ENCODE data around the gene OR1J4. TPM values are rescaled to one million over a fixed set of nuclear protein-coding genes. Genes with fewer than 3 reads are reported as not detected.
"Not testable (repeated sequence)": the region's sequence is repeated elsewhere in the genome, so short reads cannot be mapped to it uniquely, and the experiment has no call there.

OR1J4 gene
- total RNA-seq, 1 experiment from 2014 or later: not detected

- DNase-seq (no peak), ATAC-seq (no peak)
- no peak overlapping the region for H3K27ac ChIP-seq (ENCODE audit: low read length)
- no peaks in the 10 kb centered on the region for H3K9me2 ChIP-seq (replicated peaks; ENCODE audit: low read length)
- H3K4me3 ChIP-seq (ENCODE audit: low read length): no peak overlapping the region
- no peaks in the 10 kb centered on the region for H3K36me3 ChIP-seq (ENCODE audit: low read depth, low read length)
- no TSS peak for BruUV-seq (replicated peaks)
- intact Hi-C loops (cut with micrococcal nuclease): no loop called here
- H3K4me2 ChIP-seq (ENCODE audit: low read length): no peak overlapping the region
- no peak for TF ChIP-seq EZH2 (IDR thresholded peaks at IDR 0.05; ENCODE audit: low read length, unreplicated experiment)
- TF ChIP-seq CTCF (conservative IDR thresholded peaks at IDR 0.05; ENCODE audit: low read depth, low read length): no peak
- no peak for TF ChIP-seq EZH2phosphoT487 (IDR thresholded peaks at IDR 0.05; ENCODE audit: borderline replicate concordance, low read length)
- no peaks in the 10 kb centered on the region for H3K4me1 ChIP-seq (ENCODE audit: insufficient read depth, low read length)
- no peaks in the 10 kb centered on the region for H4K20me1 ChIP-seq (ENCODE audit: low read length)
- H3K9ac ChIP-seq (ENCODE audit: low read length): no peak overlapping the region
- H3K79me2 ChIP-seq (ENCODE audit: low read length): no peaks in the 10 kb centered on the region
- peaks cover 2% of the 10 kb centered on the region; the same call in 1 of the 2 replicates for H3K27me3 ChIP-seq (ENCODE audit: low read length)
- H3F3A ChIP-seq (ENCODE audit: low read length, unreplicated experiment): no peaks in the 10 kb centered on the region
- CTCF ChIA-PET: no interaction called here
- POLR2A ChIA-PET (ENCODE audit: unreplicated experiment): no interaction called here
- H3K9me3 ChIP-seq (ENCODE audit: low read length): no peaks in the 10 kb centered on the region
- H2AFZ ChIP-seq (ENCODE audit: low read length): no peak overlapping the region
These were observed 17.2 kb downstream of the OR1J4 start for GRCh38 chr9:122536134-122536533.

- DNase-seq; H3K9me2 ChIP-seq (replicated peaks; ENCODE audit: low read length); H3K9ac ChIP-seq (ENCODE audit: low read length); H3K4me2 ChIP-seq (ENCODE audit: low read length); H2AFZ ChIP-seq (ENCODE audit: low read length); H3K27ac ChIP-seq (ENCODE audit: low read length); POLR2A ChIA-PET (ENCODE audit: unreplicated experiment); BruUV-seq (replicated peaks); H3K36me3 ChIP-seq (ENCODE audit: low read depth, low read length); H3K9me3 ChIP-seq (ENCODE audit: low read length); H3K4me3 ChIP-seq (ENCODE audit: low read length); ATAC-seq; H3K4me1 ChIP-seq (ENCODE audit: insufficient read depth, low read length); H3K79me2 ChIP-seq (ENCODE audit: low read length); intact Hi-C loops (cut with micrococcal nuclease); CTCF ChIA-PET; H3F3A ChIP-seq (ENCODE audit: low read length, unreplicated experiment); H4K20me1 ChIP-seq (ENCODE audit: low read length): not testable (repeated sequence)
- peaks cover 11% of the 10 kb centered on the region for H3K27me3 ChIP-seq (ENCODE audit: low read length)
These were observed 18.1 kb downstream of the OR1J4 start for GRCh38 chr9:122537066-122537465.

- TF ChIP-seq CTCF (conservative IDR thresholded peaks at IDR 0.05; ENCODE audit: low read depth, low read length) (no peak), EZH2phosphoT487 (IDR thresholded peaks at IDR 0.05; ENCODE audit: borderline replicate concordance, low read length) (no peak)
- Histone ChIP-seq H4K20me1 (ENCODE audit: low read length) (no peaks in the 10 kb centered on the region), H2AFZ (ENCODE audit: low read length) (no peak overlapping the region), H3K4me1 (ENCODE audit: insufficient read depth, low read length) (no peaks in the 10 kb centered on the region), H3K27me3 (ENCODE audit: low read length) (peaks cover 22% of the 10 kb centered on the region), H3K9ac (ENCODE audit: low read length) (no peak overlapping the region), H3K9me3 (ENCODE audit: low read length) (no peaks in the 10 kb centered on the region), H3K79me2 (ENCODE audit: low read length) (no peaks in the 10 kb centered on the region), H3K36me3 (ENCODE audit: low read depth, low read length) (no peaks in the 10 kb centered on the region), H3K27ac (ENCODE audit: low read length) (no peak overlapping the region), H3K4me3 (ENCODE audit: low read length) (no peak overlapping the region), H3F3A (ENCODE audit: low read length, unreplicated experiment) (no peaks in the 10 kb centered on the region), H3K4me2 (ENCODE audit: low read length) (no peak overlapping the region), H3K9me2 (replicated peaks; ENCODE audit: low read length) (no peaks in the 10 kb centered on the region)
- ChIA-PET POLR2A (ENCODE audit: unreplicated experiment) (no interaction called here), CTCF (no interaction called here)
- no TSS peak for BruUV-seq (replicated peaks)
- ATAC-seq: no peak
- intact Hi-C loops (cut with micrococcal nuclease): no loop called here
- no peak for DNase-seq
These were observed 19.8 kb downstream of the OR1J4 start for GRCh38 chr9:122538757-122539156.
